A673 (cell line): Measurements from ENCODE around the gene PLA2G2A. TPM values are rescaled to one million over a fixed set of nuclear protein-coding genes. Genes with fewer than 3 reads are reported as not detected.

ENCODE experiments used
- BruUV-seq: library from RNA; stranded (reverse); fragments of 400-500 nt; replicated peaks from 2 replicates; lab custom pipeline; 2021; lab: Mats Ljungman, UMichigan
- CTCF ChIA-PET: fragments of 300-600 bp; sonication (Branson Sonifier 250); formaldehyde crosslinking; loops from one replicate; lab custom pipeline; 2022; ENCODE audit warnings: antibody characterized with exemption; lab: Charles Lee
- POLR2A ChIA-PET: fragments of 300-600 bp; sonication (Branson Sonifier 250); formaldehyde crosslinking; loops from one replicate; lab custom pipeline; 2022; ENCODE audit warnings: antibody characterized with exemption; ENCODE audit not compliant: low non-redundant PET; lab: Charles Lee
- DNase-seq: peaks from one replicate; pipeline ENCODE4 v3.0.0-alpha.2; 2015; ENCODE audit warnings: low spot score
- H3K27ac ChIP-seq: fragments of 200-600 bp; sonication (generic); 2 replicates; pipeline ENCODE4 v1.5.1; 2016; ENCODE audit warnings: mixed run types, low read depth, mild to moderate bottlenecking, mixed read lengths, antibody characterized with exemption, low read length; ENCODE audit not compliant: poor library complexity, severe bottlenecking
- H3K27me3 ChIP-seq: fragments of 200-600 bp; sonication (generic); replicated peaks from 2 replicates; pipeline ENCODE4 v1.6.1; 2017; ENCODE audit warnings: mixed run types, low read depth, mild to moderate bottlenecking, mixed read lengths, antibody characterized with exemption, low read length; ENCODE audit not compliant: insufficient read depth, poor library complexity
- H3K36me3 ChIP-seq: fragments of 200-600 bp; sonication (generic); 2 replicates; pipeline ENCODE4 v1.6.1; 2016; ENCODE audit warnings: mixed run types, mild to moderate bottlenecking, mixed read lengths, antibody characterized with exemption, low read length; ENCODE audit not compliant: insufficient read depth, poor library complexity, severe bottlenecking
- H3K4me1 ChIP-seq: fragments of 200-600 bp; sonication (generic); 2 replicates; pipeline ENCODE4 v1.6.1; 2017; ENCODE audit warnings: mixed run types, mild to moderate bottlenecking, mixed read lengths, antibody characterized with exemption, low read length; ENCODE audit not compliant: insufficient read depth, poor library complexity, severe bottlenecking
- H3K4me3 ChIP-seq: fragments of 200-600 bp; sonication (generic); 2 replicates; pipeline ENCODE4 v1.5.1; 2016; ENCODE audit warnings: low read depth, mixed run types, mild to moderate bottlenecking, mixed read lengths, low read length; ENCODE audit not compliant: poor library complexity, severe bottlenecking
- H3K9me3 ChIP-seq: fragments of 200-600 bp; sonication (generic); 2 replicates; pipeline ENCODE4 v1.6.1; 2016; ENCODE audit warnings: mixed run types, low read depth, mild to moderate bottlenecking, mixed read lengths, antibody characterized with exemption, low read length; ENCODE audit not compliant: poor library complexity, severe bottlenecking
- CTCF ChIP-seq: fragments of 300-800, 200-600 bp; sonication (generic); conservative IDR thresholded peaks from 2 replicates; pipeline ENCODE4 v1.5.1; 2017; ENCODE audit warnings: low read depth, mild to moderate bottlenecking, antibody characterized with exemption, low read length, moderate library complexity, mixed read lengths
- EZH2 ChIP-seq: fragments of 200-600 bp; sonication (generic); IDR thresholded peaks from 2 replicates; pipeline ENCODE4 v1.6.1; 2017; ENCODE audit warnings: borderline replicate concordance, low read depth, mild to moderate bottlenecking, mixed read lengths, antibody characterized with exemption, low read length; ENCODE audit not compliant: poor library complexity, severe bottlenecking
- intact Hi-C: fragments of 100-400 bp; cut with micrococcal nuclease; formaldehyde crosslinking; loops from one replicate; pipeline ENCODE4 v1.10.0; 2022; ENCODE audit not compliant: unreplicated experiment
- total RNA-seq: library from RNA; stranded (reverse); gene quantifications from 2 replicates; pipeline ENCODE4 v1.2.3, GENCODE V29; 2021

Gene PLA2G2A
- total RNA-seq, 1 experiment from 2014 or later: not detected

GRCh38 chr1:19955534-19956170 lies 23.8 kb downstream of the PLA2G2A start:
- no peak for DNase-seq
- Histone ChIP-seq H3K36me3 (no peaks in the 10 kb centered on the region), H3K9me3 (no peaks in the 10 kb centered on the region), H3K4me1 (no peaks in the 10 kb centered on the region), H3K27me3 (peaks cover 5% of the 10 kb centered on the region), H3K27ac (no peak overlapping the region), H3K4me3 (no peak overlapping the region)
- ChIA-PET CTCF (no interaction called here), POLR2A (interaction anchor here (0.6 kb wide), 1 partner anchor 306 kb away, joined by 4 read pairs; no protein-coding TSS in a partner anchor)
- BruUV-seq: no TSS peak
- TF ChIP-seq EZH2 (no peak), CTCF (no peak)
- intact Hi-C loops: no loop called here

- Histone ChIP-seq H3K36me3 (no peaks in the 10 kb centered on the region), H3K4me1 (no peaks in the 10 kb centered on the region), H3K27ac (no peak overlapping the region), H3K27me3 (peaks cover 6% of the 10 kb centered on the region), H3K9me3 (no peaks in the 10 kb centered on the region), H3K4me3 (no peak overlapping the region)
- TF ChIP-seq EZH2 (no peak), CTCF (no peak)
- ChIA-PET POLR2A (no interaction called here), CTCF (no interaction called here)
- no peak for DNase-seq
- BruUV-seq: no TSS peak
- intact Hi-C loops: no loop called here
Observed at GRCh38 chr1:19954059-19954458, 25.4 kb downstream of the PLA2G2A start.

DNA sequence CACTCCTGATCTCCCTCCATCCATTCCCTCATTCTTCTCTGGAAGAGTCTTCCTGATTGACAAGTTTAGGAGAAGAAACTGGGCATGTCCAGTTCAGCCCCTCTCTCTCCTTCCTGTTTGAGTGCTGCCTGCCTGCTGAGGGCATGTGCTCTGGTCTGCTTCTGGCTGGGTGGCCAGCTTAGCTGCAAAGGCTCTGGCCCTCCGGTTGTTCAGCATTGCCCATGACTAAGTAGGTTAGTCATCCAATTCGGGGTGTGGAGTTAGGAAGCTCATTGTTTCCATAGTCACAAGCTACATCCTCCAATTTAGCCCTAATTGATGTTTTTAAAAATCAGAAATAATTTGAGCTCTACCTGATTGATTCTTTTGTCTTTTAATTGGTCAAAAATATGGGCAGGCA lies 30.4 kb downstream of the PLA2G2A start:
- ChIA-PET CTCF (no interaction called here), POLR2A (interaction anchor here (0.6 kb wide), 1 partner anchor 1483 kb away, joined by 10 read pairs; no protein-coding TSS in a partner anchor)
- Histone ChIP-seq H3K4me1 (no peaks in the 10 kb centered on the region), H3K9me3 (no peaks in the 10 kb centered on the region), H3K27ac (no peak overlapping the region), H3K27me3 (peaks cover 18% of the 10 kb centered on the region), H3K4me3 (no peak overlapping the region), H3K36me3 (no peaks in the 10 kb centered on the region)
- no peak for DNase-seq
- no TSS peak for BruUV-seq
- TF ChIP-seq CTCF (no peak), EZH2 (no peak)
- intact Hi-C loops: no loop called here
